ENCODE results near the gene TGFBR3L.

The TGFBR3L gene

GRCh38 chr19:7961920-7962626, 47.4 kb downstream of the TGFBR3L start:
- no peak for DNase-seq

DNA sequence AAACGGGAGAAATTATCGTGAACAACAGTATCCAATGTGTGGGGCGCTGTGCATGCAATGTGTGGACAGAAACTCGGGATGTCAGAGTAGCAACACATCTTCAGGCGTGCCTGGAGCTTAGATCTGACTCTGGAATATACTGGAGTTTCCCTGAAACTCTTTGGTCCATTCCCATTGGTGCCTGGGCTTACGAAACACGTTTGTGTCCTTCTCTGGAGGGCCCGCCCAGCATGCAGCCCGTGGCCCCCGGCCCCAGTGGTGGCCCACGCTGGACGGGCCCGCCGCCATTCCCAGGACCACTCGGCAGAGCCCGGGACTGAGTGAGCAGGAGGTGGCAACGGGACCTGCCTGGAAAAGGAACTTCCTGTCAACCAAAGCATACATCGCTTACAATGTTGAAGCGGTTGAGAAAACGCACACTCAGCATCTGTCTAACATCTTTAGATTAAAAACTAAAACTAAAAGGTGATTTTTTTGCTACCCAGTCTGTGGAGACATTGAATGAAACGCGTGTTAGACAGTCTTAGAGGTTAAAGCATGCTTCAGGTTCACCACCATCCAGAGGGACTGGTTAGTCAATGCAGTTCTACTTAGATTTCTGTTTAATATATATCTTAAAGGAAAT, 48.1 kb downstream of the TGFBR3L start:
- DNase-seq: no peak

- no peak for DNase-seq
Measured at GRCh38 chr19:7963566-7963965, 48.9 kb downstream of the TGFBR3L start.

DNA sequence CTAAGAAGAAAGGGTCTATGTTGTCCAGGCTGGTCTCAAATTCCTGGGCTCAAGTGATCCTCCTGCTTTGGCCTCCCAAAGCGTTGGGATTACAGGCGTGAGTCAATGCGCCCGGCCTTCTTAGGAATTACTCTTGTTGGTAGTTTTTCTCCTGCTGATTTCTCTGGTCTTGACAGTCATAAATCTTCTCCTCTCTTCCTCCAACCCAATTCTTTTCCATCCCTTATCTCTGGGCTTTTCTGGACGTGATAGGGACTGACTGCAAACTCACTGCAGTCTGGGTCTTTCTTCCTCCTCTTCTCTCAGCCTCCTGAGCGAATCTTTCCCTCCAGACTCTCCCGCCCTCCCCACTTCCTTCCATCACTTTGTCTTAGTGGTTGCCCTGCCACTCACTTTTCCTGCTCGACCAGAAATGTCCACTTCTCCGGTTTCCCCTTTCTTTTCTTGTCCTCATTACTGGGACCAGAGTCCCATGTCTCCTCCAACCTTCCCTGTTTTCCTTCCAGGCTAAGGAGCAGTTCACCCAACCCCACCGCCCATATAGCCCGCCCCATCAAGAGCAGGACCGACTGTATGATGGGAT, 50.7 kb downstream of the TGFBR3L start:
- no peak for DNase-seq

- DNase-seq: no peak
Measured at GRCh38 chr19:7965921-7966665, 51.5 kb downstream of the TGFBR3L start.

GRCh38 chr19:7968008-7968795, 53.6 kb downstream of the TGFBR3L start:
- DNase-seq: no peak
